ENCODE data around the gene TET1. TPM values are rescaled to one million over a fixed set of nuclear protein-coding genes. Genes with fewer than 3 reads are reported as not detected.

The TET1 gene
- total and polyA plus RNA-seq, 2 of the 13 experiments (the other 11 are each of a cell fraction or from before 2014, with no cell fraction given), result 6.9 to 7.3 TPM

DNA sequence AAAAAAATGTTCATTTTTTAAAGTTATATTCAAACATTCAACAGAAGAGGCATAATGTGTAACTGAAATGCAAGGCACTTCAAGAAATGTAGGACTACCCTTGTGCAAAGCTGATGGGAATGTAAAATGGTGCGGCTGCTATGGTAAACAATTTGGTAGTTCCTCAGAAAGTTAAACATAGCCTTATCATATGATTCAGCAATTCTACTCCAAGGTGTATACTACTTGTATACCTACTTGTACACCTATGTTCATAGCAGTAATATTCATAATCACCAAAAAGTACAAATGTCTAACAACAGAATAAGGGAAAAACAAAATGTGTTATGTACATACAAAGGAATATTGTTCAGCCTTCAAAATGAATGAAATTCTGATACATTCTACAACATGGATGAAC, 37.3 kb downstream of the TET1 start (continued):
- TF ChIP-seq, protein P1, sequence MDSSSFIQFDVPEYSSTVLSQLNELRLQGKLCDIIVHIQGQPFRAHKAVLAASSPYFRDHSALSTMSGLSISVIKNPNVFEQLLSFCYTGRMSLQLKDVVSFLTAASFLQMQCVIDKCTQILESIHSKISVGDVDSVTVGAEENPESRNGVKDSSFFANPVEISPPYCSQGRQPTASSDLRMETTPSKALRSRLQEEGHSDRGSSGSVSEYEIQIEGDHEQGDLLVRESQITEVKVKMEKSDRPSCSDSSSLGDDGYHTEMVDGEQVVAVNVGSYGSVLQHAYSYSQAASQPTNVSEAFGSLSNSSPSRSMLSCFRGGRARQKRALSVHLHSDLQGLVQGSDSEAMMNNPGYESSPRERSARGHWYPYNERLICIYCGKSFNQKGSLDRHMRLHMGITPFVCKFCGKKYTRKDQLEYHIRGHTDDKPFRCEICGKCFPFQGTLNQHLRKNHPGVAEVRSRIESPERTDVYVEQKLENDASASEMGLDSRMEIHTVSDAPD (CRISPR knock-in tag; IDR thresholded peaks at IDR 0.05), result no peak
- TF ChIP-seq, protein P2, sequence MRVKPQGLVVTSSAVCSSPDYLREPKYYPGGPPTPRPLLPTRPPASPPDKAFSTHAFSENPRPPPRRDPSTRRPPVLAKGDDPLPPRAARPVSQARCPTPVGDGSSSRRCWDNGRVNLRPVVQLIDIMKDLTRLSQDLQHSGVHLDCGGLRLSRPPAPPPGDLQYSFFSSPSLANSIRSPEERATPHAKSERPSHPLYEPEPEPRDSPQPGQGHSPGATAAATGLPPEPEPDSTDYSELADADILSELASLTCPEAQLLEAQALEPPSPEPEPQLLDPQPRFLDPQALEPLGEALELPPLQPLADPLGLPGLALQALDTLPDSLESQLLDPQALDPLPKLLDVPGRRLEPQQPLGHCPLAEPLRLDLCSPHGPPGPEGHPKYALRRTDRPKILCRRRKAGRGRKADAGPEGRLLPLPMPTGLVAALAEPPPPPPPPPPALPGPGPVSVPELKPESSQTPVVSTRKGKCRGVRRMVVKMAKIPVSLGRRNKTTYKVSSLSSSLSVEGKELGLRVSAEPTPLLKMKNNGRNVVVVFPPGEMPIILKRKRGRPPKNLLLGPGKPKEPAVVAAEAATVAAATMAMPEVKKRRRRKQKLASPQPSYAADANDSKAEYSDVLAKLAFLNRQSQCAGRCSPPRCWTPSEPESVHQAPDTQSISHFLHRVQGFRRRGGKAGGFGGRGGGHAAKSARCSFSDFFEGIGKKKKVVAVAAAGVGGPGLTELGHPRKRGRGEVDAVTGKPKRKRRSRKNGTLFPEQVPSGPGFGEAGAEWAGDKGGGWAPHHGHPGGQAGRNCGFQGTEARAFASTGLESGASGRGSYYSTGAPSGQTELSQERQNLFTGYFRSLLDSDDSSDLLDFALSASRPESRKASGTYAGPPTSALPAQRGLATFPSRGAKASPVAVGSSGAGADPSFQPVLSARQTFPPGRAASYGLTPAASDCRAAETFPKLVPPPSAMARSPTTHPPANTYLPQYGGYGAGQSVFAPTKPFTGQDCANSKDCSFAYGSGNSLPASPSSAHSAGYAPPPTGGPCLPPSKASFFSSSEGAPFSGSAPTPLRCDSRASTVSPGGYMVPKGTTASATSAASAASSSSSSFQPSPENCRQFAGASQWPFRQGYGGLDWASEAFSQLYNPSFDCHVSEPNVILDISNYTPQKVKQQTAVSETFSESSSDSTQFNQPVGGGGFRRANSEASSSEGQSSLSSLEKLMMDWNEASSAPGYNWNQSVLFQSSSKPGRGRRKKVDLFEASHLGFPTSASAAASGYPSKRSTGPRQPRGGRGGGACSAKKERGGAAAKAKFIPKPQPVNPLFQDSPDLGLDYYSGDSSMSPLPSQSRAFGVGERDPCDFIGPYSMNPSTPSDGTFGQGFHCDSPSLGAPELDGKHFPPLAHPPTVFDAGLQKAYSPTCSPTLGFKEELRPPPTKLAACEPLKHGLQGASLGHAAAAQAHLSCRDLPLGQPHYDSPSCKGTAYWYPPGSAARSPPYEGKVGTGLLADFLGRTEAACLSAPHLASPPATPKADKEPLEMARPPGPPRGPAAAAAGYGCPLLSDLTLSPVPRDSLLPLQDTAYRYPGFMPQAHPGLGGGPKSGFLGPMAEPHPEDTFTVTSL (CRISPR knock-in tag; IDR thresholded peaks at IDR 0.05; ENCODE audit: borderline replicate concordance), result no peak
- TF ChIP-seq PCBP2 (optimal IDR thresholded peaks at IDR 0.05; ENCODE audit: low read depth, low read length, poor library complexity, severe bottlenecking) (no peak), ELF3 (CRISPR knock-in tag; IDR thresholded peaks at IDR 0.05) (no peak), ZNF33B (CRISPR knock-in tag; IDR thresholded peaks at IDR 0.05) (no peak)

Measured in HepG2 (cell line).